NOMO-1 treated with DMSO at 0.1 percent for 48 hours (cell line): ENCODE measurements around the gene THOC6.

Source experiments
- DNase-seq: peaks from one replicate; lab custom pipeline; 2025; ENCODE audit not compliant: unreplicated experiment; lab: John Stamatoyannopoulos, UW

The THOC6 gene

GRCh38 chr16:3029491-3030221 is 5.8 kb downstream of the THOC6 start:
- DNase-seq: peak; percentile 16

- no peak for DNase-seq
These were observed 6.7 kb downstream of the THOC6 start for GRCh38 chr16:3030222-3031212.

- DNase-seq: no peak
These were observed 8.8 kb downstream of the THOC6 start for GRCh38 chr16:3032624-3033023.

GRCh38 chr16:3035289-3035971 is 11.6 kb downstream of the THOC6 start:
- DNase-seq: no peak

GRCh38 chr16:3035972-3036725 is 12.3 kb downstream of the THOC6 start:
- DNase-seq: no peak

- no peak for DNase-seq
These were observed 13.0 kb downstream of the THOC6 start, which contains the start of gene BICDL2 for GRCh38 chr16:3036726-3037315. TSS of gene BICDL2 (minus strand) at chr16:3036944. CDS start at chr16:3035496, 1,448 bp downstream.

- DNase-seq: no peak
These were observed 14.4 kb downstream of the THOC6 start for GRCh38 chr16:3038256-3038655.

- DNase-seq: no peak
These were observed 15.1 kb downstream of the THOC6 start for GRCh38 chr16:3038896-3039295.

GRCh38 chr16:3042376-3042775 is 18.5 kb downstream of the THOC6 start:
- no peak for DNase-seq

GRCh38 chr16:3044708-3045107 is 20.9 kb downstream of the THOC6 start:
- no peak for DNase-seq

GRCh38 chr16:3045758-3046640 is 22.2 kb downstream of the THOC6 start, which contains the start of gene MMP25:
TSS of gene MMP25 (plus strand) at chr16:3046561. CDS start at chr16:3046918, 357 bp downstream.
- DNase-seq: peak; percentile 39

GRCh38 chr16:3046641-3047386 is 23.0 kb downstream of the THOC6 start:
- DNase-seq: no peak

GRCh38 chr16:3047387-3047720 is 23.5 kb downstream of the THOC6 start:
- no peak for DNase-seq

GRCh38 chr16:3049921-3050481 is 26.2 kb downstream of the THOC6 start:
- DNase-seq: no peak

- DNase-seq: no peak
These were observed 26.7 kb downstream of the THOC6 start for GRCh38 chr16:3050487-3050886.

- DNase-seq: no peak
These were observed 27.2 kb downstream of the THOC6 start for GRCh38 chr16:3051009-3051408.

GRCh38 chr16:3051494-3051893 is 27.7 kb downstream of the THOC6 start:
- no peak for DNase-seq
